GM21825 (cell line): ENCODE measurements around the gene COL18A1.
"Not testable (repeated sequence)": the region's sequence is repeated elsewhere in the genome, so short reads cannot be mapped to it uniquely, and the experiment has no call there.

Experiments used
- ATAC-seq: cut with Tn5 transposase; IDR thresholded peaks from one replicate; pipeline ENCODE4 v1.9.1; 2021; ENCODE audit warnings: mild to moderate bottlenecking, moderate library complexity; ENCODE audit not compliant: unreplicated experiment

The COL18A1 gene

GRCh38 chr21:45528028-45528705, 123.2 kb downstream of the COL18A1 start:
- ATAC-seq, result no peak

- ATAC-seq, result no peak
Measured at GRCh38 chr21:45528981-45529784, 124.2 kb downstream of the COL18A1 start.

DNA sequence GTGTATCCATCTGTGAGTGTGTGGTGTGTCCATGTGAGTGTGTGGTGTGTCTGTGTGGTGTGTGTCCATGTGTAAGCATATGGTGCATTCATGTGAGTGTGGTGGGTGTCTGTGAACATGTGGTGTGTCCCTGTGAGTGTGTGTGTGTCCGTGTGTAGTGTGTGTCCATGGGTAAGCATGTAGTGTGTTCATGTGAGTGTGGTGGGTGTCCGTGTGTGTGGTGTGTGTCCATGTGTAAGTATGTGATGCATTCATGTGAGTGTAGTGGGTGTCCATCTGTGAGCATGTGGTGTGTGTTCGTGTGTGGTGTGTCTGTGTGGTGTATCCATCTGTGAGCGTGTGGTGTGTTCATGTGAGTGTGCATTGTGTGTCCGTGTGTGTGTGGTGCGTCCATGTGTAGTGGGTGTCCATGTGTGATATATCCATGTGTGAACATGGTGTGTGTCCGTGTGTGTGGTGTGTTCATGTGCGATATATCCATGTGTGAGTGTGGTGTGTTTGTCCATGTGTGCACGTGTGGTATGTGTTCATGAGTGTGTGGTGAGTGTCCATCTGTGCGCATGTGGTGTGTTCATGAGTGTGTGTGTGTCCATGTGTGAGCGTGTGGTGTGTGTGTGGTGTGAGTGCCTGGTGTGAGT, 124.9 kb downstream of the COL18A1 start:
- ATAC-seq, result no peak

DNA sequence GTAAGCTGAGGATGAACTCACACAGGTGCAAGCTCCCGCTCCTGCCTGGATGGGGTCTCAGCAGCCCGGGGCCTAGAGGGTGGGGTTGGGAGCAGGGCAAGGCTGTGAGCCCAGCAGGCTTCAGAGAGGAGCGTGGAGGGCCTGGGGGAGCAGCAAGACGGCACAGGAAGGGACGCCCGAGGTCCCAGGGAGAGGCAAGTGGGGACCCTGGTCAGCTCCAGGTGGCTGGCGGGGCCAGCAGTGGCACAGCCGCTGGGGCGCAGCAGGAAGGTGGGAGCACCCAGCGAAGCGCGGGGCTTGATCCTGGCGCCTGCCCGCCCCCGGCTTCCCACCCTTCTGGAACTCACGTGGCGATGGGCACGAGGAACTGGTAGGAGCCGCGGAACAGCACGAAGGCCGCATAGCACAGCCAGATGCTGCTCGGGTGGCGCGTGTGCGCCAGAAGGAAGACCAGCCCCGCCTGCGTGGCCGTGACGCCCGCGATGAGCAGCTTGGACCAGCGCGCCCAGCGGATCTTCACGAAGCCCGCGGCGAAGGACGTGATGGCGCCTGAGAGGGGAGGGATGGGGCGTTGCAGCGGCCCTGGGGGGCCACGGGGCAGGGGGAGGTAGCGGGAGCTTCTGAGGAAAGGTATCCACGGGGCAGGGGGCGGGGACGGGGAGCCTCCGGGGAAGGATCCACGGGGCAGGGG, 125.6 kb downstream of the COL18A1 start:
- ATAC-seq, result no peak

DNA sequence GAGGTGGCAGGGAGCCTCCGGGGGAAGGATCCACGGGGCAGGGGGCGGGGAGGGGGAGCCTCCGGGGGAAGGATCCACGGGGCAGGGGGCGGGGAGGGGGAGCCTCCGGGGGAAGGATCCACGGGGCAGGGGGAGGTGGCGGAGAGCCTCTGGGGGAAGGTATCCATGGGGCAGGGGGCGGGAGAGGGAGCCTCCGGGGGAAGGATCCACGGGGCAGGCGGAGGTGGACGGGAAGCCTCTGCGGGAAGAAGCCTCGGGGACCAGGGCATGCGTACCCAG, 126.1 kb downstream of the COL18A1 start:
- ATAC-seq, result not testable (repeated sequence)

DNA sequence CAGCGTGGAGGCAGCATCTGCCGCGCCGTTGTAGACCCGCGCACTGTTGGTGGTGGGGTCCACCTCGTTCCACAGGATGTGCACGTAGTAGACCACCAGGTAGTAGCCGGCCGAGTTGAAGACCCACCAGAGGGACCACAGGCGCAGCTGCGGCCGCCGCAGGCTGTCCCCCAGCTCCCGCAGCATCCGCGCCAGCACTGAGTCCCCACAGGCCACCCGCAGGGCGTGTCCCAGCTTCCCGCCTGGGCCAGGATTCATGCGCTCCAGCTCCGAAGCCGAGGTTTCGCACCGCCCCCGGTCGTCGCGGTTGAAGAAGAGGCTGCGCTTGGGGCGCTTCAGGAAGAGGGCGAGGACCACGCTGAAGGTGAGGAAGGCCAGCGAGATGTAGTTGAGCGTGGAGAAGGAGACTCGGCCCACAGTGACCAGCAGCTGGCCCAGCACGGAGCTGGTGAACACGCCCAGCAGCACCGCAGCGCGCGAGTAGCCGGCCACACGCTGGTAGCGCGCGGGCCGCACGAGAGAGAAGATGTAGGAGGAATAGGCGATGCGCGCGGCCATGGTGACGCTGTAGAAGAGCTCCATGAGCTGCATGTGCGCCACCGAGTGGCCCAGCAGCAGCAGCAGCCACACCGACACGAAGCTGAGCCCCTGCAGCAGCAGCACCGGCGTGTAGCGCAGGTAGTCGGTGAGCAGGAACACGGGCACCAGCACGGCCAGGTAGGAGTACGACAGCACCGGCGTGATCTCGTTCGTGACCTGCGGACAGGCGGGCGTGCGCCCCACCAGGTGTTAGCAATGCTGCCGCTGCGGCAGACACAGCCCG, 126.6 kb downstream of the COL18A1 start:
- no peak for ATAC-seq

- ATAC-seq, result no peak
Measured at GRCh38 chr21:45532826-45533360, 127.9 kb downstream of the COL18A1 start.

DNA sequence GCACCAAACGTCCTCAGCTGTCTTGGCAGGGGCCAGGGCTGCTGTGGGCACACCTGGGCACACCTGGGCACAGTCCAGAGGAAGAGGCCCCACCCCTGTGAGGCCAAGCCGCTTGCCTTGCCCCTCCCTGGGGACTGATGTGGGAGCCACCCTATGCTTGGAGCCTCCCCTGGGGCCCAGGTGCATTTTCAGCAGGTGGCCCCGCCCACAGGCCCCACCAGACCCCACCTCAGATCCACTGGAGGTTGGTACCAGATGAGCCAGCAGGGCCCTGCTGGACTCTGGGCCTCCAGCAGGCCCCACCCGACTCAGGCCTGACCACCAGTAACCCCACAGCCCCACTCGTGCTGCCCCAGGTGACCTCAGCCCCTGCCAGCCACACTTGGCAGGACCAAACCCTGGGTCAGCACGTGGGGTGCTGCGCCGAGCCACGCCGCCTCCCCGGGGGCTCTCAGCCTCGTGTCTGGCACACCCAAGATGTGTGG, 128.4 kb downstream of the COL18A1 start:
- no peak for ATAC-seq

DNA sequence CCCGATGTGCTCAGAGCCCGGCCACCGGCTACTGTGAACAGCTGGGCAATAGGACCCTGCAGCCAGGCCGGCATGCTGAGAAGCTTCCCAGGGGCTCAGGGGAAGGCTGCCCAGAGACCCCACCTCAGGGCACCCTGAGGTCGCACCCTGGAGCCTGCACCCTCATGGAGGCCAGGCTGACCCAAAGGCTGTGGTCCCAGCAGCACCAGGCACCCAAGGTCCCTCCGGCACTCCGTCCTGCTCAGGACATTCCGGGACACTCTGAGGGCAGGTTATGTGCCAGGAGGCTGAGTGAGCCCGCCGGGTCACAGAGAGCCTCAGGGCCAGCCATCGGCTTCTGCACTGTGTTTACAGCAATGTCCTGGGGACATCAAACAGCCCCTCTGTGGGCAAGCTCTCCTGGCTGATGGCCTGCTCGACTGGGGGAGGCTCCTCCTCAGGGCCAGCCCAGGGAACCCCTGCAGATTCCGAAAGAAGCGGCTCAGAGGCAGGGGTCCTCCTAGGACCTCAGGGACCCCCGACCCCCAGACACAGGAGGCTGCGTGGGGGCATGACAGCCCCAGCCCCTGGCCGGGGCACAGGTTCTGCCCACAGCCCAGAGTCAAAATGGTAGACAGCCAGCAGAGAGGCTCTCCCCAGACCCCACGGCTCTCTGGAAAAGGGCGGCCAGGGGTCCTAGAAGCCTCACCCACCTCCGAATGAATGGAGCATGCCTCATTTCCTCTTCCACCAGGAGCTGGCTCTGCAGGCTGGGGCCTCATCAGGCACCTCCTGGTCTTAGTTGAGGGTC, 129.1 kb downstream of the COL18A1 start:
- no peak for ATAC-seq

GRCh38 chr21:45534636-45535331, 129.8 kb downstream of the COL18A1 start:
- no peak for ATAC-seq

- no peak for ATAC-seq
Measured at GRCh38 chr21:45535341-45536081, 130.5 kb downstream of the COL18A1 start.

GRCh38 chr21:45536301-45537081, 131.5 kb downstream of the COL18A1 start:
- no peak for ATAC-seq

- ATAC-seq, result no peak
Measured at GRCh38 chr21:45537111-45537745, 132.3 kb downstream of the COL18A1 start.

DNA sequence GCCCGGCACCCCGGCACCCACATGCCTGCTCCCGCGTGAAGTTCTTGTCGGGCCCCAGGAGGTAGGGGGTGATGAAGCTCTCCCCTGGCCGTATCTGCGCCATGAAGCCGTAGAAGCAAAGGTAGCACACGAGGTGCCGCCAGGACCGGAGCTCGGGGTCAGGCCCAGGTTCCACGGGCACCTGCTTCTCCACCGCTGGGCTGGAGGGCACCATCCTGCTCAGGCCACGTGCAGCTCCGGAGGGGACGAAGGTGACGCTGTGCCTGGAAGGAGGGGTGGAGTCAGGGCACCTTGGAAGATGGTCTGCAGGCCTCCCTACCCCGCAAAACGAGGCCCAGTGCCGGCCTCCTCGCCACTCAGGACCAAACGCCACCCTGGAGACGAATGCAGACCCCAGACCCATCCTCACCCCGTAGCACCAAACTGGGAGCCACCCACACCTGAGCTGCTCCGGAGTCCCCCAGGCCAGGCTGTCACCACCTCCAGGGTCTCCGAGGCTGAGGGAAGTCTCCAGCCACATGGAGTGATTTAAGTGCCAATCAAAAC, 132.9 kb downstream of the COL18A1 start:
- ATAC-seq, result no peak

GRCh38 chr21:45538381-45539045, 133.5 kb downstream of the COL18A1 start:
- ATAC-seq, result no peak
